Measurements from ENCODE around the gene GPR32.

GRCh38 chr19:50801107-50801506 is 30.8 kb downstream of the GPR32 start:
- TF ChIP-seq CTCF (IDR thresholded peaks at IDR 0.05) (no peak), POLR2A (IDR thresholded peaks at IDR 0.05) (no peak), POLR2AphosphoS5 (IDR thresholded peaks at IDR 0.05) (no peak)

Measured in gastroesophageal sphincter (tissue), 3 donors.